Left renal pelvis (tissue), 4 donors: ENCODE results near the gene ZNF512. TPM values are rescaled to one million over a fixed set of nuclear protein-coding genes. Genes with fewer than 3 reads are reported as not detected.

Experiments used
- polyA plus RNA-seq, 4 donors: library from polyadenylated mRNA; unstranded; fragments of 120-200 nt; gene quantifications; one replicate each; pipeline ENCODE4 v1.2.1, GENCODE V29; 2013; ENCODE audit not compliant: insufficient read length in 4 of 4

The ZNF512 gene
- polyA plus RNA-seq, 4 donors, result 63.2 to 85.5 (median 76.7) TPM

Other genes starting within 250 kb of the ZNF512 start
- 10 to 100 TPM; 50.5 to 77.6 (median 70.3) TPM for gene GTF3C2, start 226.3 kb upstream of the ZNF512 start, polyA plus RNA-seq
- gene EIF2B4, start 212.7 kb upstream of the ZNF512 start, polyA plus RNA-seq, result 10 to 100 TPM; 37.5 to 59.3 (median 48.2) TPM
- gene SNX17, start 212.4 kb upstream of the ZNF512 start, polyA plus RNA-seq, result 100 to 1,000 TPM in 3 of 4 donors, 10 to 100 TPM in 1; 92.7 to 112 (median 102) TPM
- 10 to 100 TPM; 13.3 to 22.4 (median 15.2) TPM for gene ZNF513, start 202.3 kb upstream of the ZNF512 start, polyA plus RNA-seq
- gene PPM1G, start 173.5 kb upstream of the ZNF512 start, polyA plus RNA-seq, result 10 to 100 TPM; 68.7 to 96.4 (median 94.3) TPM
- gene NRBP1, start 154.4 kb upstream of the ZNF512 start, polyA plus RNA-seq, result 100 to 1,000 TPM; 123 to 164 (median 134) TPM
- gene KRTCAP3, start 140.7 kb upstream of the ZNF512 start, polyA plus RNA-seq, result 1 to 10 TPM; 2.7 to 8.3 (median 6.5) TPM
- gene IFT172, start 93.3 kb upstream of the ZNF512 start, polyA plus RNA-seq, result 10 to 100 TPM; 32.9 to 61.0 (median 45.3) TPM
- 10 to 100 TPM in 1 of 4 donors, 1 to 10 TPM in 3; 7.0 to 11.5 (median 8.1) TPM for gene FNDC4, start 87.8 kb upstream of the ZNF512 start, polyA plus RNA-seq
- gene GCKR, start 86.2 kb upstream of the ZNF512 start, polyA plus RNA-seq, result under 1 TPM in 3 of 4 donors, not detected in 1; 0.14 to 0.18 (median 0.16) TPM
- 10 to 100 TPM; 11.1 to 15.3 (median 13.2) TPM for gene CCDC121, start 46.0 kb downstream of the ZNF512 start, polyA plus RNA-seq
- gene GPN1, start 46.0 kb downstream of the ZNF512 start, polyA plus RNA-seq, result 10 to 100 TPM; 49.7 to 68.5 (median 58.1) TPM
- gene SUPT7L, start 80.6 kb downstream of the ZNF512 start, polyA plus RNA-seq, result 10 to 100 TPM; 45.4 to 67.7 (median 58.4) TPM
- 10 to 100 TPM; 23.5 to 36.7 (median 34.4) TPM for gene SLC4A1AP, start 80.8 kb downstream of the ZNF512 start, polyA plus RNA-seq
- gene MRPL33, start 188.7 kb downstream of the ZNF512 start, polyA plus RNA-seq, result 100 to 1,000 TPM in 3 of 4 donors, 10 to 100 TPM in 1; 85.1 to 171 (median 157) TPM